22Rv1 (cell line): Measurements from ENCODE around the gene CHST13.

Source experiments
- CTCF ChIP-seq: fragments of 450-650 bp; IDR thresholded peaks from 2 replicates; pipeline ENCODE4 v1.5.1; 2017; ENCODE audit warnings: mild to moderate bottlenecking
- ZFX ChIP-seq: fragments of 450-650 bp; IDR thresholded peaks from 2 replicates; pipeline ENCODE4 v1.6.1; 2017; ENCODE audit warnings: antibody characterized with exemption, borderline replicate concordance

GRCh38 chr3:126481808-126482502, 42.0 kb upstream of the CHST13 start:
- TF ChIP-seq CTCF: no peak
- TF ChIP-seq ZFX: no peak
